ENCODE data around the gene MROH7. TPM values are rescaled to one million over a fixed set of nuclear protein-coding genes. Genes with fewer than 3 reads are reported as not detected.

MROH7 gene
- total RNA-seq, 2 experiments from 2014 or later = 0.14 to 0.19 TPM

- Mint-ChIP-seq H3K4me3 (no peak overlapping the region), H3K27me3 (no peaks in the 10 kb centered on the region), H3K27ac (no peak overlapping the region), H3K4me1 (ENCODE audit: low read depth) (peaks cover 6% of the 10 kb centered on the region), H3K9me3 (no peaks in the 10 kb centered on the region), H3K36me3 (ENCODE audit: low read depth) (peaks cover 93% of the 10 kb centered on the region)
- no peaks in the 10 kb centered on the region for H3K9me3 ChIP-seq (ENCODE audit: control insufficient read depth in 1 of 2, insufficient read depth in 1 of 2, low read length in 2 of 2)
- ChIA-PET POLR2A (interaction anchor here (1.5 kb wide), 1 partner anchor 9 kb away, joined by 5 read pairs; the partner anchor contains the start of gene TTC4), CTCF (no interaction called here)
- no peak for ATAC-seq (ENCODE audit: poor library complexity)
- H3K4me1 ChIP-seq (ENCODE audit: insufficient read depth, low read length) = no peaks in the 10 kb centered on the region
- no peak overlapping the region for H3K4me3 ChIP-seq (ENCODE audit: low read length)
- DNase-seq = no peak
- H3K27me3 ChIP-seq (ENCODE audit: control insufficient read depth in 1 of 2, insufficient read depth in 2 of 2, low read length in 2 of 2) = no peaks in the 10 kb centered on the region
- no peak for TF ChIP-seq CTCF (IDR thresholded peaks at IDR 0.05)
- no peak overlapping the region for H3K27ac ChIP-seq (ENCODE audit: low read depth in 1 of 2, low read length in 2 of 2)
- intact Hi-C loops (cut with DNase I, micrococcal nuclease) = no loop called here
- peaks cover 77% of the 10 kb centered on the region for H3K36me3 ChIP-seq (ENCODE audit: insufficient read depth, low read length)
These were observed 83.2 kb downstream of the MROH7 start for GRCh38 chr1:54724771-54725170.

GRCh38 chr1:54728027-54728426, 86.4 kb downstream of the MROH7 start:
- Mint-ChIP-seq H3K4me1 (ENCODE audit: low read depth) (no peaks in the 10 kb centered on the region), H3K4me3 (no peak overlapping the region), H3K27me3 (no peaks in the 10 kb centered on the region), H3K27ac (no peak overlapping the region), H3K9me3 (no peaks in the 10 kb centered on the region), H3K36me3 (ENCODE audit: low read depth) (peaks cover 88% of the 10 kb centered on the region)
- no peak for TF ChIP-seq CTCF (IDR thresholded peaks at IDR 0.05)
- Histone ChIP-seq H3K4me3 (ENCODE audit: low read length) (no peak overlapping the region), H3K36me3 (ENCODE audit: insufficient read depth, low read length) (peaks cover 84% of the 10 kb centered on the region), H3K9me3 (ENCODE audit: control insufficient read depth in 1 of 2, insufficient read depth in 1 of 2, low read length in 2 of 2) (no peaks in the 10 kb centered on the region), H3K27ac (ENCODE audit: low read depth in 1 of 2, low read length in 2 of 2) (no peak overlapping the region), H3K4me1 (ENCODE audit: insufficient read depth, low read length) (no peaks in the 10 kb centered on the region), H3K27me3 (ENCODE audit: control insufficient read depth in 1 of 2, insufficient read depth in 2 of 2, low read length in 2 of 2) (no peaks in the 10 kb centered on the region)
- DNase-seq (no peak), ATAC-seq (ENCODE audit: poor library complexity) (no peak)
- intact Hi-C loops (cut with DNase I, micrococcal nuclease) = no loop called here
- ChIA-PET POLR2A (no interaction called here), CTCF (no interaction called here)

- H3K27me3 ChIP-seq (ENCODE audit: control insufficient read depth in 1 of 2, insufficient read depth in 2 of 2, low read length in 2 of 2) = no peaks in the 10 kb centered on the region
- ATAC-seq (ENCODE audit: poor library complexity) (no peak), DNase-seq (no peak)
- H3K36me3 ChIP-seq (ENCODE audit: insufficient read depth, low read length) = peaks cover 69% of the 10 kb centered on the region
- H3K9me3 Mint-ChIP-seq = no peaks in the 10 kb centered on the region
- no peak for TF ChIP-seq CTCF (IDR thresholded peaks at IDR 0.05)
- no peaks in the 10 kb centered on the region for H3K4me1 Mint-ChIP-seq (ENCODE audit: low read depth)
- H3K4me1 ChIP-seq (ENCODE audit: insufficient read depth, low read length) = no peaks in the 10 kb centered on the region
- no peak overlapping the region for H3K27ac ChIP-seq (ENCODE audit: low read depth in 1 of 2, low read length in 2 of 2)
- H3K4me3 ChIP-seq (ENCODE audit: low read length) = no peak overlapping the region
- peaks cover 79% of the 10 kb centered on the region for H3K36me3 Mint-ChIP-seq (ENCODE audit: low read depth)
- no peaks in the 10 kb centered on the region for H3K9me3 ChIP-seq (ENCODE audit: control insufficient read depth in 1 of 2, insufficient read depth in 1 of 2, low read length in 2 of 2)
- H3K4me3 Mint-ChIP-seq = no peak overlapping the region
- H3K27ac Mint-ChIP-seq = no peak overlapping the region
- intact Hi-C loops (cut with DNase I, micrococcal nuclease) = no loop called here
- POLR2A ChIA-PET = no interaction called here
- CTCF ChIA-PET = no interaction called here
- H3K27me3 Mint-ChIP-seq = no peaks in the 10 kb centered on the region
These were observed 95.1 kb downstream of the MROH7 start for GRCh38 chr1:54736685-54737084.
